GM23248 (cell line): ENCODE measurements around the gene PPP1R9B.

ENCODE experiments used
- EZH2 ChIP-seq: fragments of 200-600 bp; sonication (generic); IDR thresholded peaks from 2 replicates; pipeline ENCODE4 v1.6.1; 2018; ENCODE audit warnings: antibody characterized with exemption, mild to moderate bottlenecking; ENCODE audit not compliant: insufficient read depth, poor library complexity, severe bottlenecking
- EZH2phosphoT487 ChIP-seq: fragments of 200-600 bp; sonication (generic); IDR thresholded peaks from 2 replicates; pipeline ENCODE4 v1.6.1; 2018; ENCODE audit warnings: antibody characterized with exemption, moderate library complexity, mild to moderate bottlenecking, low read depth; ENCODE audit not compliant: insufficient read depth

- TF ChIP-seq EZH2 (no peak), EZH2phosphoT487 (no peak)
Measured at GRCh38 chr17:50096758-50097157, 53.7 kb downstream of the PPP1R9B start.
